HG03457 (cell line): Measurements from ENCODE around the gene C5orf58.

Experiments used
- ATAC-seq: cut with Tn5 transposase; IDR thresholded peaks from one replicate; pipeline ENCODE4 v1.9.1; 2021; ENCODE audit warnings: moderate number of reproducible peaks; ENCODE audit not compliant: unreplicated experiment

The C5orf58 gene, protein sequence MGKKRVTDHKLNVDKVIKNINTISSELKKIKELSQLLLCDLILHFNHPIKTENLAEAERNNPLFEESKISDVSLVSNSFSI

DNA sequence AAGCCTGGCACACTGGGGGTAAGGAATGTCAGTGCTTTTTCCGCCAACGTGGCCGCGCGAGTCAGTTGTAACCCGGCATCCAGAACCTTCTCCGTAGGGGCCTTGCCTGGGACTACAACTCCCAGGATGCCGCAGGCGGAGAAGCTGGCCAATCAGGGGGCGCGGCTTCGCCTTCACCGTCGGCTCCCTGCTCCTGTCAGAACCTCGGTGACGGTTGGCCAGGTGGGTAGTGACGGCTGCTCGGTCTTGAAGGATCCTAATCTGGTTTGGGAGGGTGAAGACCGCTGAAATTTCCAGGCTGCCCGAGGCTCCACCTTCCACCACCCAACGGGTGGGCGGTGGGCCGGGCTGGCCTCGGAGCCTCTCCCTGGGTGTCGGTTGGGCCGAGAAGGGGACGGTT, at the start of gene C5orf58:
TSS of gene C5orf58 (plus strand) at position 200 of the 400 bp plus-strand sequence. CDS start 1,992 bp downstream, outside the sequence.
- no peak for ATAC-seq

DNA sequence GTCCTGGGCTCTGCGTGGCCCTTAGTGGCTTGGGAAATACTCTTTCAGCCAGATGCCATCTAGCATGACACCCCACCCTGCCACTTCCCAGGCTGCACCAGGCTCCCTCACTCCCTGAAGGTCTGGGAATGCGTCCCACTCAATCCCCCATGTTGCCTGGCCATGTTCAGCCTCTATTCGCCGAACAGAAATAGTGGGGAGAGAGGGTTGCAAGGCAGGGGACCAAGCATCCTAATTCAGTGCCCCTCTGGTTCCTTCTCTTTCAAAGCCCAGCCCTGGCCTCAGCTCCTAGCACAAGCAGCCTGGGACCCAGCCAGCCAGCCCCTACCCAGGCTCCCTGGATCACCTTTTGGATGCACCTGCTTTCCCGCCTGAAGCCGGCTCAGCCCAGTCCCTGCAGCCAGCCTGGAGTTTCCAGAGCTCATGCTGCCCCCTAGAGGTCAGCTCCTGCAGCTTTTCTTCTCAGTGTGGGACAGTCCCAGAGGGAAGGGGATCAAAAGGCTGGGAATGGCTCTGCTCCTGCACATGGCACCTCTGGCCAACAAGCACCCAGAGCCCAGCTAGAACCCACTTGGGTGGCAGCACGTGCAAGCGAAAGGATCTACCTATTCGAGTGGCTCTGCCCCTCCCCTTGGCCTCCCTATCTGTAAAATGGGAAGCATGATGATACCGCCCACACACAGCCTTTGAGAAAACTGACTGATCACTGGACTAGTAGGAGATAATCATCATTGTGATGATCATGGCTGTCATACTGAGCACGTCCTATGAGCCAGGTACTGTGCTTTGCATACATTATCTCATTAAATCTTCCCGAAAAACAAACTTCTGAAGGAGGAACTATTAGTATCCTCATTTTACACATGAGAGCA, 48.7 kb upstream of the C5orf58 start:
- ATAC-seq: peak; percentile 63

DNA sequence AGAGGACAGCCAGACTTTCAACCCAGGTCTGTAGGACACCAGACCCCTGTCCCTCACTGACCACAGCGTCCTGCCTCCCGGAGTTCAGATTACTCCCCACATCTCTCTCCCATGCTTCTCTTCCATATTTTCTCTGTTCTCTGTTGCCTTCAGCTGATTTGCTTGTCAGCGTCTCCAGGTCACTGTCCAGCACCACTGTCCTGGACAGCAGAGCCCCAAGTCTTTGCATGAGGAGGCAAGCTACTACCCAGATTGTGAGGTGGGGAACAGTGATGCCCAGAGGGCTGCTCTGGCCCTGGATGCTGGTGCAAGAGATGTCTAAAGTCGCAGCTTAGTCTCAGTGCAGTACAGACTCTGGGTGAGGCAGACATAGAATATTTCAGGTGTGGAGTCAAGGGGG, 48.0 kb upstream of the C5orf58 start:
- no peak for ATAC-seq

DNA sequence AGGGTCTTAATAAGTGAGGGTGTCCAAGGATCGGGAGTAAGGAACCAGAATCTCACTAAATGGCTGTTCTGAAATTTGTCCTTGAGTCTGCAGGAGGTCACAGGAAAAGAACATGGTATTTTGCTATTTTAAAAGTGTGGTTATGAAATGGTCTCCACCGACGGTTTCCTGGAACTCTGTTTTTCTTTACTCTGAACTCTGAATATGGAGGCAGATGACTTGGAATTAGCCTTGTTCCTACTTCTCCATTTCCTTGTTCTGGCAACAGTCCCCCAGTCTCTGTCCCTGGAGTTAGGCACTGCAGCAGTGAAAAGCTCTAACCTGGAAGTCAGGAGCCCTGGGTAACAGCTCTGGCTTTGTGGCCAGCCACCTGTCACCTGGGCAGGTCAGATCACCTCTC, 46.6 kb upstream of the C5orf58 start:
- ATAC-seq: no peak

DNA sequence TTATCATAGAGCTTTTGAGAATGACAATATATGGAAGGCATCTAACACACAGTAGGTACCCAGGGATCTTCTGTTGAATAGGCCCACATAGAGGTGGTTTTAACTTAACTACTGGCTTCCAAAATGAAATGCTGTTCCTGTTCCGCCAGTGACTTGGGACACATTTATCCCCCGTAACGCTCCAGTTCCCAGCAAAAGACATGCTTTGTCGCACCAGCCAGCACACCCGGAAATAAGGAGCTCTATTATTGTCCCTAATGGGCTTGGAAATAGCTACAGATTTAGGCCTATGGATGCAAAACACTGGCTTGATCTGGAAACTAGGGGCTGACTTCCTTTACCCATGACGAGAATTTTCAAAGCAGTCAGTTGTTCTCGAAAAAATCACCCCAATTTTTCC, 45.9 kb upstream of the C5orf58 start:
- ATAC-seq: no peak

DNA sequence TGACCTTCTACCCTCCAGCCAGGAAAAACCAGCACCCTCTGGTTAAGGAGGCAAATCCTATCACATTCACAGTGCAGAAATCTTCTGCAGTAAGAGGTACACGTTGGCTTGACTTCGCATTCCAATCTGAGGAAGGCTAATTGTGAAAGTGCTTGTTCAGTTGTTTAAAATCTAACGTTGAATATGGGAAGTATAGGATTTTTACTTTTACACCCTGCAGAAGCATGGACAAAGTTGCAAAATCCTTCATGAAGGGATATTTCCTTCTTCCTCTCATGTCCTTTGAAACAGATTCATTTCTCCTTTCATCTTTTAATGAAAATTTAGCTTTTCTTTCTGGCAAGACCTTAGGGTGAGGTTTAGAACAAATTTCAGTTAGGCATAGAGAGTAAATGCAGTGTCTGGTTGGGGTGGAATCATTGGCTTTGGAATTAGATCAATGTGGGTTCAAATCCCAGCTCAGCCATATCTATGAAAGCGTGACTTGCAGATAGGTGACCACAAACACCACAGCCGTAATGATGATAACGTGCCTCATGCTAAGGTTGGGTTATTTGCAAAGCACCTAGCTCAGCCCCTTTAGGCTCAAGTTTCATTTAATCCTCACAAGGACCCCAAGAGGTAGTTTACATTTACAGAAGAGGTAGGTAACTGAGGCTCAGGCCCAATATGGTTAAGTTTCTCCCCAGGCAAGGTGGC, 42.2 kb upstream of the C5orf58 start:
- ATAC-seq: no peak

DNA sequence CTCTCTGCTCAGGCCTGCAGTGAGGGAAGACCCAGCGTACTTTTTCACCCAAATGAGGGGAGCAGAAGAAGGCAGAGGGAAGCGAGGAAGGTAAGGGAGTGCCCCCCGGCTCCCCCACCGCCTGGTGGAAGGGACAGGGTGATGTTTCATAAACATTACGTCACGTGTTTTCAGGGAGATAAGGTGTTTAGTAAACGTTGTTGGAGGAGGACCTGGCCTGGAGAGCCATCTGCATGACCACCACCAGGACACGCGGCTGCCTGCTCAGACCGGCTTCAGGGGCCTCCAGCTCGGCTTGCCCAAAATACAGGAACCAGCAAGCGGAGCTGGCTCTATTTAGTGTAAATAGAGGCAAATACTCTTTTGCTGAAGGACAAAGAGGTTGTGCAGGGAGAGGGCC, 40.0 kb upstream of the C5orf58 start:
- ATAC-seq: no peak

DNA sequence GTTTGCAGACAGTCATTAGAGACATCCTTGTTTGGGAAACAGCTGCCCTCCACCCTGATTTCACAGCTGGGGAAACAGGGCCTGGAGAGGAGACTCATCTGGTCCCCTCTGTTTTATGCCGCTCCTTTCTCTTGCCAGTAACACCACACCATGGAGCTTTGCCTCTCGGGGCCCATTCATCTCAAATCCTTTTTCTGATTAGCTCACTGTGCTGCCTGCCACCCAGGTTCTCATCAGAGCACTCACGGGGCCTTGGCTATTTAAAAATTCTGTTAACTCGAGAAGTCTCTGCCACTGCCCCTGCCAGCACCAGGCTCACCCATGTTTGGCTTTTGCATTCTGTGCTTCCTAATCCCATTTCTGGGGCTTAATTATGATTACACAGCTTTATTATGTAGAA, 36.8 kb upstream of the C5orf58 start:
- no peak for ATAC-seq

DNA sequence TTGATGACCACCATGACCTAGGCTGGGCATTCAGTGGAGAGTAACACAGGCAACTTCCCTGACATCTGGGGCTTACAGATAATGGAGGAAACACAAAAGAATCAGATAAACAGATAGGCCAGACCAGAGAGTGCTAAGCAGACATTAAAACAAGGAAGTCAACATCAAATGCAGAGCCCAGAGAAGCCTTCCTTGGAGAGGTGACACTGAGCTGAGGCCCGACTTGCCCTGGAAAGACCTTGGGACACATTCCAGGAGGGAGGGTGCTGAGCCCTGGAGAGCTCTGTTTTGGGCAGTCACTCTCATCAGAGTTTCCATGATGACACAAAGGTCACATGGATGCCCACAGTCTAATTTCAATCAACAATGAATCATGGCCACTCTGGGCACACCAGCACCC, 31.9 kb upstream of the C5orf58 start:
- no peak for ATAC-seq

DNA sequence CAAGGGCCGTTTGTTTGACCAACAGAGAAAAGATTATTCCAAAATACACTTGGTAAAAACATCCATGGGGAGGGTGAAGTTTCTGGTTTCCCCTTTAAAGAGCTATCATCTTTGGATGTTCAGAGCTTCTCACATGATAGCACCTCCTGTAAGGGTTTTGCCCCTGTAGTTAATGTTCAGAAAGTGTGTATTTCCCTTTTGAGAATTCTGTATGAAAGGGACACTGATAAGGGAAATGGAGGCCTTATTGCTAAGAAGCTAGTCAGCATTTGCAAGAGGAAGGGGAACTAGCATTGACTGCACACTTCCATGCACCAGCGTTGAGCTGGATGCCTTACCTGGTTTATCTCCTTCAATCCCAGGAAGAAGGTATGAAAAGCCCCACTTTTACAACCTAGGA, 31.5 kb upstream of the C5orf58 start:
- no peak for ATAC-seq

DNA sequence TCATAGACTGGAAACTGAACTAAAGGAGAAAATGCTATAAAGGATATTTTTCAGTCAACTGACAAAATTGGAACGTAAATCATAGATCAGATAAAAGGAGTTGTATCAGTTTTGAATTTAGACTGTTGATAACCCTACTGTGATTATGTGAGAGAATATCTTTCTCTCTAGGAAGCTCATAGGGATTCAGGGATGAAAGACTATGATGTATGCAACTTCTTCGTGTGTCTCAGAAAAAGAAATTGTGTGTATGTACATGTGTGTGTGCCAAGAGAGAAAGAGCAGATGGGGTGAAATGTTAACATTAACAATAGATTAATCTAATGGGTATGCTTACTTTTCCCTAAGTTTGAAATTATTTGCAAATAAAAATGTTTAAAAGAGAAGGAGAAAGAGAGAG, 30.7 kb upstream of the C5orf58 start:
- ATAC-seq: no peak

DNA sequence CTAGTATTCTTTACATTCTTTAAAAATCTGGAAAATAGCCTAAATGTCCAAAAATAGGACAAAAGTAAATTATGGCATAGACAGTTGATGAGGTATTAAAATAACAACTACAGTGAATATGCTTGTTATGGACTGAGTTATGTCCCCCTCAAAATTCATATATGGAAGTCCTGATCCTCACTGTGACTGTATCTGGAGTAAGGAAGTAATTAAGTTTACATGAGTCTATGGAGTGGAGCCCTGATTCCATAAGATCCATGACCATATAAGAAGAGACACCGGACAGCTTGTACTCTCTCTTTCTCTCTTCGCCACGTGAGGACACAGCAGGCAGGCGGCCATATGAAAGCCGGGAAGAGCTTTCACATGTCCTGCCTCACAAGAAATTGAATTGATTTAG, 28.6 kb upstream of the C5orf58 start:
- no peak for ATAC-seq

DNA sequence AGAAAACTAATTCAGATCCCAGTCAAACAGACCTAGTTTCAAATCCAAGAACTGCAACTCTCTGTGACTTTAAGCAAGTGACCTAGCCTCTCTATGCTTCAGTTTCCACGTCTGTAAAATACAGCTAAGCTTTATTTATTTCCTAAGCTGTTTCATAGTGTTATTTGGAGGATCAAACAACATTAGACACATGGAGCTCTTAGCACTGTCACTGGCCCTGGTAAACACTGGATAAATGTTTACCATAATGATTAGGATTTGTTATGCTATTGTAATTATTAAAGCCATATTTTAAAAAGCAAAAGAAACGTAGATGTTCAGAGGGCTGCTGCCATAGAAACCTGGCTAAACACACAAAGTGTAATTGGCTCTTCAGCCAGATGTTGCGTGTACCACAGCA, 26.6 kb upstream of the C5orf58 start:
- ATAC-seq: no peak

DNA sequence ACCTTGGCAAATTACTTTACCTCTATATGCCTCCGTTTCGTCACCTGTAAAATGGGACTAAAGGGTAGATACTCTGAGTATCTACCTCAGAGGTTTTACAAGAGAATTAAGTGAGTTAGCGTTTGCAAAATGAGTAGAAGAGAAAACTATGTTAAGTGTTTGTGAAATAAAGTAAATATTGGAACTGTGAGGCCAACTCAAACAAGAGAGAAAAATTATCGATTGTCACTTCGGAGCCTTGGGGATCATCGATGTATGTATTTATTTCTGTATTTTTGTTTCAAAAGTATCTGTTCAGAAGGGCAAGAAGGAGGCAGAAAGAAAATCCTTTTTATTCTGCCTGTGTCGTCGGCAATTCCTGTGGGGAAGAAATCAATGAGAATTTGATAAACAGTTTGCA, 25.8 kb upstream of the C5orf58 start:
- no peak for ATAC-seq

DNA sequence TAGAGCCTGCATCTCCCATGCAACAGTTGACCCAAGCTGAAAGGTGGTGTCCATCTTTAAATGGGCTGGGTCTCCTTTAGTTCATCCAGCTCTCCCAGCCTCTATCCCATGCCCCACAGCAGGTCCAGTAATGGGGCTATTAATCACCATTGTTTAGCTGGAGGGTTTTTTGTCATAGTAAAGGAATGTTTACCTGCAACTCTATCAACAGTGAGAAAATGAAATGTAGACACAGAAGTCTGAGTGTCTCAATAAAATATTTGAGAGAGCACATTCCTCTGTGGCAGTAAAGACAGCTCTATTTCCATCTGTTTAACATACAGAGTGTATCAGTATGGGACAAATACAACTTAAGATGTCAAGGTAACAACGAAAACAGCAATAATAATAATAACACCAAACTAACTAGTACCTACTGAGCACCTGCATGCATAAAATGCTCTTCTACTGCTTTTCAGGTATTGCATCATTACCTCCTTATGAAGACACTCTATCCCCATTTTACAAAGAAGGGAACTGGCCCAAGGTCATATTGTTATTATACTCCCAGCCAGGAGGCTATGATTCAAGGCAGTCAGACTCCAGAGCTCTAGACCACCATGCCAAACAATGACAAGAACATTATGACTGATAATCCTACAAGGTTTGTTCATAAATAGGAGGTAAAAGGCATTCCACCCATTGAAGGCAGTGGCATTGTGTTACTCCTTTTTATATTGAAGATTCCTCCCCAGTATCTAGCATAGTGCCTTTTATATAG, 21.0 kb upstream of the C5orf58 start:
- ATAC-seq: no peak

DNA sequence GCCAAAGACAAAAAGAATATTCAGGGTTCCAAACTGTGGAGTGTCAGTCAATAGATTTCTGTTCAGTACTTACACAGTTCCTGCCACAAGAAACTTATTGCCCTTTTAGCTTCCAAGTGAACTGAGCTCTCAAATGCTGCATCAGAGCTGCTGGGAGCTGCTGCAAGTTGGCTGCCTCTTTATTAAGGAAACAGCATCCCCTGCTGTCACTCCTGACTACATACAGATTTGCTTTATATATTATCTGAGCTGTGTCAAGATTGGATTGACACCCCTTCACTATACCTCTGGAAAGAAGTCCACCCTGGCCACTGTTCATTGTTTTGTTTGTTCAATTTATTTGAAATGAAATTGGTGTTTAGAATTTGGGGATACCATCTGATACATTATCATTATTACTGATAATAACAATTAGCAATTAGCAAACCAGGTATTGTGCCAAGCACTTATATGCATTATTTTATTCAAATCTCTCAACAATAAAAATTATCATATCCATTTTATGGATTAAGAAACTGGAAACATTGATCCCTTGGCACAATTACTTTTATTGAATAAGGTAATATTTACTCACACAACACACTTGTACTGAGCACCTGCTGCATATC, 16.4 kb upstream of the C5orf58 start:
- no peak for ATAC-seq

DNA sequence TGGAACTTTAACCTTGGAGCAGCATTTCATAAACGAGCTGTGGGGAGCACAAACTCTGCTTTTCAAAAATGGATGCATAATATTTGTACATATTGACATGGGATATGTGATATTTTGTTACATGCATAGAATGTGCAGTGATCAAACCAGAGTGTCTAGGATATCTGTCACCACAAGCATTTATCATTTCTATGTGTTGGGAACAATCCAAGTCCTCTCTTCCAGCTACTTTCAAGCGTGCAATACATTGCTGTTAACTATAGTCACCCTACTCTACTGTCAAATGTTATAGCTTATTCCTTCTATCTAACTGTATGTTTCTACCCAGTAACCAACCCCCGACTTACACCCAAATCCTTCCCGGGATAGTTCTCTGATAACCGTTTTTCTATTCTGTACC, 15.0 kb upstream of the C5orf58 start:
- ATAC-seq: no peak

DNA sequence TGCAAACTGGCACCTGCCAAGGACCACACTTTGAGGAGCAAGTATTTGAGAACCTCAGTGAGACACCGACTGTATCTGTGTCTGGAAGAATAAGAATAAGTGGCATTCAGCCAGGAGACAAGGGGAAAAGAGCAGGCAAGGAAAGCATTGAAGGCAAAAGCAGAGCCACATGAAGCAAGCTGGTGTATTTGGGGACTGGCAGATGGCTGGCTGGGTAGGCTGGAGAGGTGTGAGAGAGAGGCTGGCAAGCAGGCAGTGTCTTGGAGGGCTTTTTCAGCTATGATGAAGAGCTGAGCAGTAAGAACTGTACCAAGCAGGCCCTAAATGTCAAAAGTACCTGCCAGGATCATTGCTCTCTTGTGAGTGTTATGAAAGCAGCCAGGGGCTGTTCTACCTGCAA, 14.1 kb upstream of the C5orf58 start:
- ATAC-seq: no peak

DNA sequence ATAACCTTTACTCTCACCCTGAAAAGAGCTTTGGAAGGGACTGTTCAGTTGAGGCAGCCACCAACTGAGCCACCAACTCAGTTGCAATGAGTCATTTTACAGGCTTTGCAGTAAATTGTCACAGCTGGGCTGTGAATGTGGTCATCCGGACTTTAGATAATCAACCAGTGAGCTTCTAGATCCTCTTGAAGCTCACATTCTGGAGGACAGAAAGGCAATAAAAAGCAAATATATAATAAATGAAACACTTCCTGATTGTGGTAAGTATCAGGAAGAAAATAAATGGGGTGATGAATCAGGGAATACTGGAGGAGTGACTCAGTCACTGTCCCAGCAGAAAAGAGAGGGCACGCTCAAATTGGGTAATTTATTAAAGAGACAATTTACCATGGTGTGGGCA, 13.2 kb upstream of the C5orf58 start:
- ATAC-seq: no peak

DNA sequence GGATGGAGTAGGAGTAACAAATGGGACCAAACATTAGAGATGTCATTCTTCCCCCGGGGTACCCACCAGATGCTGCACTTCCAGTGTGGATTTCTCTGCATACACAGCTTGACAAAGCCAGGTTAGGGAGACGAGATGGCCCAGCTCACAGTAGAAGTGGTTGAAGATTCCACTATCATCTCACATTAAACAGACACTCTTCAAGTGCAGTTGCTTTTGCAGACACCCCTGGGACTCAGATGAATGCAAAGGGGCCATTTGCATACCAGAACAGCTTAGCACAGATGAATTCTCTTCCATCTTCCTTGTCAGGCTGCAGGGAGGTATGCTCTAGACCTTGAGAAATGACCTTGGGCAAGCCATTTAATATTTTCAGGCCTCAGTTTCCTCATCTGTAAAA, 12.6 kb upstream of the C5orf58 start:
- ATAC-seq: no peak

DNA sequence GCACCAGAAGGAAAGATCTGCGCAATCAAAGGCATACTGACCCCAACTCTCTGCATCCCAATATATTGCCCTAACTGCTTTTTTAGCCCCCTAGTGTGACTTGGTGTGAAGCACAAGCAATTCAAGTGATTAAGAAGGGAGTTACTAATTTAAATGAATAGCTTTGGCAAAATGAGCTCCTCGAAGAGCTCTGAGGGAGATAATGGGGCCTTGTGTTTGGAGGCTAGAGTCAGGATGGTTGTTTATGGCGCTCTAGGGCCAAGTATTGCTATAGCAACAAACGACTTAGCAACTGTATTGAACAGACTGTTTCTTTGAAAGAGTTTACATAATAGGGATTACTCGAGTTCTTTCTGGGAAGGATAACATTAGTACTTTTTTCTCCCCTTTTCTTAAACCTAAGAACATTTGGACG, 11.5 kb upstream of the C5orf58 start:
- ATAC-seq: no peak
